ENCODE results near the gene IGSF21. TPM values are rescaled to one million over a fixed set of nuclear protein-coding genes. Genes with fewer than 3 reads are reported as not detected.
A peak's percentile ranks its signal among the peaks of the same experiment; 100 is the strongest.

The IGSF21 gene
- polyA plus RNA-seq, 1 of the 3 experiments (the other 2 are of a cell fraction): not detected

DNA sequence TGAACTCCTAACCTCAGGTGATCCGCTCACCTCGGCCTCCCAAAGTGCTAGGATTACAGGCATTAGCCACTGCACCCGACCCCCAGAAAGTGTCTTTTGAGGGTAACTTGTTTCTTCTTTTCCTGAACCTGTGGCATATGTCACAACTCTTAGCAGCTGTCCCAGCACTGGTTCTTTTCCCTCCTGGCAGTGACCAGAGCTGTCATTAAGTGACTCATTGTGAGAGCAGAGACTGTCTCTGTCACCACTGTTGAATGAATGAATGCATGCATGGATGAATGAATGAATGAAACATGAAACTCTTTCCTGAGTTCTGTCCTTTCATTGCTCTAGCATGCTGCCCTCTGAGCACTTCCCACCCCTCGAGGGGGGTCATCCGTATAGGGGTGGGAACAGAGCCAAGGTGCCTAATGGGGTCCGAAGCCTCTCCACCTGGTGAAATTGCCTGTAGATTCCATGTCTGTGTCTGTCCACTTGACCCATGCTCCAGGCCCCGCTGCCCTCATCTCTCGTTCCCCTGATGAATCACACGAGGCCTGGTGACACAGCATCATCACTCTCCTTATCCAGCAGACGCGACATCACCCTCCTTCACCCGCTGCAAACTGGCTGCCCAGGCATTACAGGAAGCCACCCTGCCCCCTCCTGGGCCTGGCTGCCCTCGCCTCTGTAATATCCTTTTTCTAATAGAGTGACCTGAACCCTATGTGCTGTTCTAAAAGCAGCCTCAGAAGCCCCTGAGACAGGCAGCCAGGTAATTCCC, 75.0 kb downstream of the IGSF21 start (continued):
- TF ChIP-seq, protein P1, sequence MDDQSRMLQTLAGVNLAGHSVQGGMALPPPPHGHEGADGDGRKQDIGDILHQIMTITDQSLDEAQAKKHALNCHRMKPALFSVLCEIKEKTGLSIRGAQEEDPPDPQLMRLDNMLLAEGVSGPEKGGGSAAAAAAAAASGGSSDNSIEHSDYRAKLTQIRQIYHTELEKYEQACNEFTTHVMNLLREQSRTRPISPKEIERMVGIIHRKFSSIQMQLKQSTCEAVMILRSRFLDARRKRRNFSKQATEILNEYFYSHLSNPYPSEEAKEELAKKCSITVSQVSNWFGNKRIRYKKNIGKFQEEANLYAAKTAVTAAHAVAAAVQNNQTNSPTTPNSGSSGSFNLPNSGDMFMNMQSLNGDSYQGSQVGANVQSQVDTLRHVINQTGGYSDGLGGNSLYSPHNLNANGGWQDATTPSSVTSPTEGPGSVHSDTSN (IDR thresholded peaks at IDR 0.05): no peak
- no peak for TF ChIP-seq POLR2AphosphoS5 (IDR thresholded peaks at IDR 0.05; ENCODE audit: low read depth, low read length)
- TF ChIP-seq GABPA (IDR thresholded peaks at IDR 0.05; ENCODE audit: low read depth): no peak
- no peak for TF ChIP-seq ELF1 (IDR thresholded peaks at IDR 0.05)

DNA sequence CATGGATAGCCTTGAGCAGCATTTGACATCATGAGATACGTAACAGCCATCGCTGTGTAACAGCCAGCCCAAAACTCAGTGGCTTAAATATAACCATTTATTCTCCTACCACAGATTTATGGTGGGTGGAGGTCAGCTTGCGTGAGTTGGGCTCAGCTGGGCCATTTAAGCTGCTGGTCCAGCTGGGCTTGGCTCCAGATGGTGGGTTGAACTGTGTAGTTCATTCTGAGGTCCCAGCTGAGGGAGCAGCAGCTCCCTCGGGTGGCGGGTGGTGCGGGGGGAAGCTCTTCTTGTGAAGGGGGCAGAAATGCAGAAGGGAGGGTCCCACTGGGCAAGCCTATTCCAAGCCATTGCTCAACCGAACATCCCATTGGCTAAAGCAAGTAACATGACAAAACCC, 75.9 kb downstream of the IGSF21 start:
- CTCF ChIA-PET: interaction anchor here (0.7 to 2.3 kb wide), 7 partner anchors 35 to 260 kb away, joined by 3 to 12 read pairs (median 4); partner anchors contain the start of gene IGSF21
- H3K79me2 ChIP-seq (ENCODE audit: insufficient read depth): no peaks in the 10 kb centered on the region

DNA sequence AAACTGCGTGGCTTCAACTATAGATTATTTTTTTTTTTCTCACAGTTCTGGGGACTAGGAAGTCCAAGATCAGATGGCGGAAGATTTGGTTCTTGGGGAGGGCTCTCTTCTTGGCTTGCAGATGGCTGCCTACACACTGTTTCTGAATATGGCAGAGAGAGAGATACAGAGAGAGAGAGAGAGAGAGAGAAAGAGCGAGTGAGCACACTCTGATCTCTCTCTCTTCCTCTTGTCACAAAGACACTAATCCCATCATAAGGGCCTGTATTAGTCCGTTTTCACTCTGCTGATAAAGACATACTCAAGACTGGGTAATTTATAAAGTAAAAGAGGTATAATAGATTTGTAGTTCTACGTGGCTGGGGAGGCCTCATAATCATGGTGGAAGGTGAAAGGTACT, 79.5 kb downstream of the IGSF21 start:
- Histone ChIP-seq H4K20me1 (ENCODE audit: insufficient read depth) (no peaks in the 10 kb centered on the region), H3K4me2 (no peak overlapping the region), H3F3A (replicated peaks; ENCODE audit: insufficient read depth) (no peaks in the 10 kb centered on the region), H3K4me3 (ENCODE audit: low read depth in 2 of 2, low read length in 1 of 2) (no peak overlapping the region), H3K79me2 (ENCODE audit: insufficient read depth) (no peaks in the 10 kb centered on the region), H3K9me3 (no peaks in the 10 kb centered on the region), H3K27ac (ENCODE audit: low read depth in 2 of 2, low read length in 1 of 2) (no peak overlapping the region), H3K4me1 (ENCODE audit: control insufficient read depth in 1 of 2, insufficient read depth in 2 of 2, low read depth in 1 of 2, low read length in 1 of 2) (peaks cover 0 to 37% of the 10 kb centered on the region in 2 experiments; a peak in 1 of 4 replicates), H3K9me2 (no peaks in the 10 kb centered on the region), H3K27me3 (ENCODE audit: insufficient read depth) (no peaks in the 10 kb centered on the region), H2AFZ (ENCODE audit: low read depth) (no peak overlapping the region), H3K36me3 (replicated peaks in 1 of 2; ENCODE audit: control insufficient read depth in 1 of 2, insufficient read depth in 2 of 2, low read length in 1 of 2) (no peaks in the 10 kb centered on the region), H3K9ac (no peak overlapping the region)
- TF ChIP-seq FOXJ3 (CRISPR knock-in tag; IDR thresholded peaks at IDR 0.05) (no peak), ELF1 (IDR thresholded peaks at IDR 0.05) (no peak), RAD21 (IDR thresholded peaks at IDR 0.05; ENCODE audit: low read length) (no peak), SMC3 (IDR thresholded peaks at IDR 0.05; ENCODE audit: low read depth, low read length) (no peak), MEF2A (IDR thresholded peaks at IDR 0.05; ENCODE audit: borderline replicate concordance, low read depth) (no peak), FOXM1 (IDR thresholded peaks at IDR 0.05; ENCODE audit: low read depth) (no peak), EP300 (IDR thresholded peaks at IDR 0.05; ENCODE audit: borderline replicate concordance in 1 of 2, low read depth in 1 of 2, low read length in 1 of 2) (no peak), TAF1 (IDR thresholded peaks at IDR 0.05; ENCODE audit: borderline replicate concordance, low read depth, low read length) (no peak)
- TF ChIP-seq, protein P1 (IDR thresholded peaks at IDR 0.05): no peak
- TF ChIP-seq, protein P2, sequence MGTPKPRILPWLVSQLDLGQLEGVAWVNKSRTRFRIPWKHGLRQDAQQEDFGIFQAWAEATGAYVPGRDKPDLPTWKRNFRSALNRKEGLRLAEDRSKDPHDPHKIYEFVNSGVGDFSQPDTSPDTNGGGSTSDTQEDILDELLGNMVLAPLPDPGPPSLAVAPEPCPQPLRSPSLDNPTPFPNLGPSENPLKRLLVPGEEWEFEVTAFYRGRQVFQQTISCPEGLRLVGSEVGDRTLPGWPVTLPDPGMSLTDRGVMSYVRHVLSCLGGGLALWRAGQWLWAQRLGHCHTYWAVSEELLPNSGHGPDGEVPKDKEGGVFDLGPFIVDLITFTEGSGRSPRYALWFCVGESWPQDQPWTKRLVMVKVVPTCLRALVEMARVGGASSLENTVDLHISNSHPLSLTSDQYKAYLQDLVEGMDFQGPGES (IDR thresholded peaks at IDR 0.05; ENCODE audit: low read depth, low read length): no peak
- TF ChIP-seq, protein P3, sequence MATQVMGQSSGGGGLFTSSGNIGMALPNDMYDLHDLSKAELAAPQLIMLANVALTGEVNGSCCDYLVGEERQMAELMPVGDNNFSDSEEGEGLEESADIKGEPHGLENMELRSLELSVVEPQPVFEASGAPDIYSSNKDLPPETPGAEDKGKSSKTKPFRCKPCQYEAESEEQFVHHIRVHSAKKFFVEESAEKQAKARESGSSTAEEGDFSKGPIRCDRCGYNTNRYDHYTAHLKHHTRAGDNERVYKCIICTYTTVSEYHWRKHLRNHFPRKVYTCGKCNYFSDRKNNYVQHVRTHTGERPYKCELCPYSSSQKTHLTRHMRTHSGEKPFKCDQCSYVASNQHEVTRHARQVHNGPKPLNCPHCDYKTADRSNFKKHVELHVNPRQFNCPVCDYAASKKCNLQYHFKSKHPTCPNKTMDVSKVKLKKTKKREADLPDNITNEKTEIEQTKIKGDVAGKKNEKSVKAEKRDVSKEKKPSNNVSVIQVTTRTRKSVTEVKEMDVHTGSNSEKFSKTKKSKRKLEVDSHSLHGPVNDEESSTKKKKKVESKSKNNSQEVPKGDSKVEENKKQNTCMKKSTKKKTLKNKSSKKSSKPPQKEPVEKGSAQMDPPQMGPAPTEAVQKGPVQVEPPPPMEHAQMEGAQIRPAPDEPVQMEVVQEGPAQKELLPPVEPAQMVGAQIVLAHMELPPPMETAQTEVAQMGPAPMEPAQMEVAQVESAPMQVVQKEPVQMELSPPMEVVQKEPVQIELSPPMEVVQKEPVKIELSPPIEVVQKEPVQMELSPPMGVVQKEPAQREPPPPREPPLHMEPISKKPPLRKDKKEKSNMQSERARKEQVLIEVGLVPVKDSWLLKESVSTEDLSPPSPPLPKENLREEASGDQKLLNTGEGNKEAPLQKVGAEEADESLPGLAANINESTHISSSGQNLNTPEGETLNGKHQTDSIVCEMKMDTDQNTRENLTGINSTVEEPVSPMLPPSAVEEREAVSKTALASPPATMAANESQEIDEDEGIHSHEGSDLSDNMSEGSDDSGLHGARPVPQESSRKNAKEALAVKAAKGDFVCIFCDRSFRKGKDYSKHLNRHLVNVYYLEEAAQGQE (IDR thresholded peaks at IDR 0.05; ENCODE audit: low read depth, low read length): no peak
- ChIA-PET CTCF (no interaction called here), POLR2A (no interaction called here)
- WGBS (ENCODE audit: low lambda C conversion rate): 36% methylated on average over 5 of the region's 5 CpGs
- no peak for DNase-seq

More for the DNA sequence above, 75.9 kb downstream of the IGSF21 start:
- Histone ChIP-seq H3K9me3 (no peaks in the 10 kb centered on the region), H3K9ac (no peak overlapping the region), H3K27ac (ENCODE audit: low read depth in 2 of 2, low read length in 1 of 2) (peak overlapping the region in 1 of 2 experiments; percentile 86; a peak in 2 of 4 replicates), H2AFZ (ENCODE audit: low read depth) (no peak overlapping the region), H3K36me3 (replicated peaks in 1 of 2; ENCODE audit: control insufficient read depth in 1 of 2, insufficient read depth in 2 of 2, low read length in 1 of 2) (no peaks in the 10 kb centered on the region), H3K4me2 (no peak overlapping the region), H3K4me1 (ENCODE audit: control insufficient read depth in 1 of 2, insufficient read depth in 2 of 2, low read depth in 1 of 2, low read length in 1 of 2) (peaks cover 0 to 21% of the 10 kb centered on the region in 2 experiments; a peak in 1 of 4 replicates), H3F3A (replicated peaks; ENCODE audit: insufficient read depth) (no peaks in the 10 kb centered on the region), H3K27me3 (ENCODE audit: insufficient read depth) (no peaks in the 10 kb centered on the region), H3K4me3 (ENCODE audit: low read depth in 2 of 2, low read length in 1 of 2) (no peak overlapping the region), H4K20me1 (ENCODE audit: insufficient read depth) (no peaks in the 10 kb centered on the region), H3K9me2 (no peaks in the 10 kb centered on the region)
- 52% methylated on average over 7 of the region's 7 CpGs for WGBS (ENCODE audit: low lambda C conversion rate)
- TF ChIP-seq, protein P1 (IDR thresholded peaks at IDR 0.05): no peak
- TF ChIP-seq RXRA (IDR thresholded peaks at IDR 0.05; ENCODE audit: borderline replicate concordance, low read depth) (no peak), POLR2AphosphoS5 (IDR thresholded peaks at IDR 0.05; ENCODE audit: low read depth, low read length) (no peak), RAD21 (IDR thresholded peaks at IDR 0.05; ENCODE audit: low read length) (no peak), FOXM1 (IDR thresholded peaks at IDR 0.05; ENCODE audit: low read depth) (no peak)
- POLR2A ChIA-PET: interaction anchor here (0.8 kb wide), 1 partner anchor 41 kb away, joined by 3 read pairs; no protein-coding TSS in a partner anchor
- no peak for DNase-seq
